GM10248 (cell line): Measurements from ENCODE around the gene CFAP20DC.

Experiments
- CTCF ChIA-PET: fragments of 300-600 bp; sonication (Branson Sonifier 250); formaldehyde crosslinking; extraction: SDS; loops from one replicate; lab custom pipeline; 2021; ENCODE audit warnings: antibody characterized with exemption; lab: Yijun Ruan, JAX
- POLR2A ChIA-PET: fragments of 350-650 bp; sonication (Branson Sonifier 250); formaldehyde crosslinking; extraction: SDS; loops from one replicate; lab custom pipeline; 2020; ENCODE audit warnings: antibody characterized with exemption; lab: Yijun Ruan, JAX
- DNase-seq: peaks from one replicate; pipeline ENCODE4 v3.0.0; 2012; ENCODE audit errors: extremely low spot score
- TF ChIP-seq, protein P1 (sequence below): IDR thresholded peaks from 2 replicates; pipeline ENCODE4 v1.5.1; 2012; ENCODE audit warnings: mild to moderate bottlenecking, low read depth; ENCODE audit errors: extremely low read depth, missing control alignments, control extremely low read depth

Gene CFAP20DC

DNA sequence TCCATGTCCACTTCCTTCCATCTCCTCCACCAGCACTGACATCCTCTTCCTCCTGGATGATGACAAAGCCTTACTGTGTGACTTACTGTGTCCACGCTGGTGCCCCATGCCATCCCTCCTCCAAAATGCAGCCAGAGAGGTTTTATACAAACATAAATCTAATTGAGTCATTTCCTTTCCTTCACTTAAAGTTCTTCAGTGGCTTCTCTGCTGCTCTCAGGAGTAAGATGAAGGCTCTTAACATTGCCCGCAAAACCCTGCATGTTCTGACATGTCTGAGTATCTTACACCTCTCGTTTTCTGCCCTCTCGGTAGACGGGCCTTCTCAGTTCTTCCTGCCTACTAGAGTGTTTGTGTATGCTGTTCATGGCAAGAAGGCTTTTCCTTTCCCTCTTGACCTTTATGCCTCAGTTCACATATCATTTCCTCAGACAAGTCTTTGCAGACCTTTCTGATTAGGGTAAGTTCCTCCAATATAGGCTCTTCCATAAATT is 175.5 kb downstream of the CFAP20DC start:
- ChIA-PET CTCF (no interaction called here), POLR2A (no interaction called here)
- TF ChIP-seq, protein P1, sequence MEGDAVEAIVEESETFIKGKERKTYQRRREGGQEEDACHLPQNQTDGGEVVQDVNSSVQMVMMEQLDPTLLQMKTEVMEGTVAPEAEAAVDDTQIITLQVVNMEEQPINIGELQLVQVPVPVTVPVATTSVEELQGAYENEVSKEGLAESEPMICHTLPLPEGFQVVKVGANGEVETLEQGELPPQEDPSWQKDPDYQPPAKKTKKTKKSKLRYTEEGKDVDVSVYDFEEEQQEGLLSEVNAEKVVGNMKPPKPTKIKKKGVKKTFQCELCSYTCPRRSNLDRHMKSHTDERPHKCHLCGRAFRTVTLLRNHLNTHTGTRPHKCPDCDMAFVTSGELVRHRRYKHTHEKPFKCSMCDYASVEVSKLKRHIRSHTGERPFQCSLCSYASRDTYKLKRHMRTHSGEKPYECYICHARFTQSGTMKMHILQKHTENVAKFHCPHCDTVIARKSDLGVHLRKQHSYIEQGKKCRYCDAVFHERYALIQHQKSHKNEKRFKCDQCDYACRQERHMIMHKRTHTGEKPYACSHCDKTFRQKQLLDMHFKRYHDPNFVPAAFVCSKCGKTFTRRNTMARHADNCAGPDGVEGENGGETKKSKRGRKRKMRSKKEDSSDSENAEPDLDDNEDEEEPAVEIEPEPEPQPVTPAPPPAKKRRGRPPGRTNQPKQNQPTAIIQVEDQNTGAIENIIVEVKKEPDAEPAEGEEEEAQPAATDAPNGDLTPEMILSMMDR, result no peak
- peak; percentile 15 for DNase-seq

DNA sequence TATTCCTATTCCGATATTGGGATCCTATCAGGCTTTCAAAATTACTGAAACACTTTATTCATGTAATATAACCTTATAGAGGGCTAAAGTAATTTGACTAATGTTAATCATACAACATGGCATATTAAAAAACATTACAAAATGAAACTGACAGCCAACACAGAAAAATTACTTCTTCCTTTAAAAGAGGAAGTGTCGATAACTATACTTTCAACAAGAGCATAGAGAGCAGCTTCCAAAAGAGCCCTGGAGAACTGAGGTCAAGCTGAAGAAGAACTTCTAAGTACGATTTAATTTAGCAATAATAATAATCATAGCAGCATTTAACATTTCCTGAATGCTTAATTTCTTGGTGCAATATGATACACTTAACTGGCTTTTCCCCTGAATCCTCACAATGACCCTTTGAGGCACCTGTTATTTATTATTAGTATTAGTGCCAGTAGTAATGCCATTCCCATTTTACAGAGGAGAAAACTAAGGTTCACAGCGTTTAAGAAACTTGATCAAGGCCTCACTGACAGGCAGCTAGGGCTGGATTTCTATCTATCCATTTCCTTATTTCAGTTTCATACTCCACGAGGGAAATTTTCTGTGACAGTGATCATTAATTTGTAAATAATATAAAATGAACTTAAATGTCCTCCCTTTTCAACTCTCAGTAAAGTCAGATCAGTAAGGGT is 181.6 kb downstream of the CFAP20DC start:
- CTCF ChIA-PET, result no interaction called here
- DNase-seq, result peak; percentile 14
- TF ChIP-seq, protein P1, result no peak
- POLR2A ChIA-PET, result no interaction called here

DNA sequence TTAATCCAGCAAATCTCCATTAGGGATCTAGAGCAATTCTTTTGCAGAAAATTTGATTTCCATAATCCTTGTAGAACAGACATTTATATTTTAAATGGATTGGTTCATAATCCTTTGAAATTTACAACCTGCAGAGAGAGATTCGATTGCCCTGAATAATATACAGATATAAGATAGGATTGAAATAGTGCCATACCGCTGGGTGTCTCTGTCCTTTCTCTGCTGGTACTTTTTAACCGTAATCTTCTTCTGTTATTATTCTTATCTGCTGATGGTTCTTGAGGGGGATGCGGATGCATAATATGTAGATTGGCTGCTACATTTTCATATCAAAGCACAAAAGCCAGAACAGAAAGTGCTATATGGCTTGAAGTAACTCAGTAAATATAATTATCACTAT is 182.2 kb downstream of the CFAP20DC start:
- CTCF ChIA-PET, result no interaction called here
- TF ChIP-seq, protein P1, result no peak

DNA sequence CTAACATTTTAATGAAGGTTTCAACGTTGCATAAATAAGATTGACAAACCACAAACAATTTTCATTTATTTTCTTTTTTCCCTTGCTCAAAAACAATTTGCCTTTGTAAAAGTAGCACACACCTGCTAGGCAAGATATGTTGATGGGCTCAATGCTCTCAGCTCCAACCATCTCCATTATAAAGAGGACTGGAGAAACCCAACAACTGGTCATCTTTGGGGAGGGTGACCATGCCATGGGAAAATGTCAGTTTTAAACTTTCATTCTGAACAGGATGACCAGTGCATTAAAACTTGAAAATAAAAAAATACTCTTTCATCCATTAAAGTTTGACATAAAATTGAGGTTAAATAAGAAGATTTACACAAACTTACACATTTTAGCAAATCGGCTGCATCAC is 183.7 kb downstream of the CFAP20DC start:
- POLR2A ChIA-PET, result no interaction called here
- TF ChIP-seq, protein P1, result no peak
- CTCF ChIA-PET, result interaction anchor here (0.8 kb wide), 1 partner anchor 11 kb away, joined by 3 read pairs; no protein-coding TSS in a partner anchor
- DNase-seq, result no peak

More for the DNA sequence above, 182.2 kb downstream of the CFAP20DC start:
- POLR2A ChIA-PET, result no interaction called here
- DNase-seq, result no peak

DNA sequence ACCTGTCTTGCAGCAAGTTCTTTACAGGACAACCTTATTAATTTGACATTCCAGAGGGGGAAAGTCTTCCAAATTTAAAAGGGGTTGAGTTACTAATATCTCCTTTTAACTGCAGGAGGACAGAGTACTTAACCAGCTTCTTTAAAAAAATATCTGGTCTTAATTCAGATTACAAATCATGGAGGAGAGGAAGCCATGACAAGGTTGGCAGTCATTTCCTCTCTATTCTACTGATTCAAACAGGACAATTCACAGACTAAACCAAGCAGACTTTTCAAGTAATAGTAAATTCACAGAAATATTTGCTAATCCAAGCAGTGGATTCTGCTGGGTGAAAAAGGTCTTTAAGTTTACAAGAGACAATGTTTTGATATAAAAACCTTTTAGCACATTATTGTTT is 185.3 kb downstream of the CFAP20DC start:
- DNase-seq, result no peak
- POLR2A ChIA-PET, result no interaction called here
- CTCF ChIA-PET, result no interaction called here
- TF ChIP-seq, protein P1, result no peak

DNA sequence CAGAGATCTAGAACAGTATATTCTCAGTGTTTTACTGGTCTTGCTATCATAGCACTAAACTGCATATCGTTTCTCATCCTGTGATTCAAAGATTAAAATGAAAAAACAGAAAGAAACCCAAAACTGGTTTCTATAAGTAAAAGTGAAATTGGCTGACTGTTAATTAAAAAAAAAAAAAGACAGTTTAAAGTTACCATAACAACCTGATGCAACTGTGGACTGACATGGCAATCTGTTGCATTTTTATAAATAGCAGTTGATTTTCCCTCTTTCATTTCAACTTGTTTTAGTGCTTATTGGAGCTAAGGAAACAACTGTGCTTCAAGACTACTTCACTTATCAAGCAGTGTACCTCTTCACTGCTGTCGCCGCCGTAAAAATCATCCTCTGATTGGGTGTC is 186.6 kb downstream of the CFAP20DC start:
- no peak for DNase-seq
- TF ChIP-seq, protein P1, result no peak
- POLR2A ChIA-PET, result no interaction called here
- CTCF ChIA-PET, result interaction anchor here (0.6 kb wide), 1 partner anchor 1396 kb away, joined by 3 read pairs; no protein-coding TSS in a partner anchor
